GM06990 (cell line): ENCODE results near the gene ENKD1.

Experiments
- DNase-seq: peaks from one replicate; pipeline ENCODE4 v3.0.0-alpha.2; 2011; ENCODE audit not compliant: insufficient read length; ENCODE audit errors: extremely low read depth
- H3K27me3 ChIP-seq: replicated peaks from 2 replicates; pipeline ENCODE4 v1.6.0; 2011; ENCODE audit warnings: low read length; ENCODE audit not compliant: control insufficient read depth, insufficient read depth
- H3K36me3 ChIP-seq: 2 replicates; pipeline ENCODE4 v1.5.1; 2011; ENCODE audit warnings: low read length; ENCODE audit not compliant: control insufficient read depth, insufficient read depth
- H3K4me3 ChIP-seq: replicated peaks from 2 replicates; pipeline ENCODE4 v1.5.1; 2011; ENCODE audit warnings: low read depth, mild to moderate bottlenecking, control low read depth, low read length
- TF ChIP-seq, protein P1 (sequence below): IDR thresholded peaks from 2 replicates; pipeline ENCODE4 v1.5.1; 2011; ENCODE audit warnings: low read length, control low read depth, mild to moderate bottlenecking, inconsistent platforms; ENCODE audit not compliant: insufficient read depth, poor library complexity, severe bottlenecking

ENKD1 gene

GRCh38 chr16:67644038-67644437 is 22.5 kb downstream of the ENKD1 start:
- TF ChIP-seq, protein P1, sequence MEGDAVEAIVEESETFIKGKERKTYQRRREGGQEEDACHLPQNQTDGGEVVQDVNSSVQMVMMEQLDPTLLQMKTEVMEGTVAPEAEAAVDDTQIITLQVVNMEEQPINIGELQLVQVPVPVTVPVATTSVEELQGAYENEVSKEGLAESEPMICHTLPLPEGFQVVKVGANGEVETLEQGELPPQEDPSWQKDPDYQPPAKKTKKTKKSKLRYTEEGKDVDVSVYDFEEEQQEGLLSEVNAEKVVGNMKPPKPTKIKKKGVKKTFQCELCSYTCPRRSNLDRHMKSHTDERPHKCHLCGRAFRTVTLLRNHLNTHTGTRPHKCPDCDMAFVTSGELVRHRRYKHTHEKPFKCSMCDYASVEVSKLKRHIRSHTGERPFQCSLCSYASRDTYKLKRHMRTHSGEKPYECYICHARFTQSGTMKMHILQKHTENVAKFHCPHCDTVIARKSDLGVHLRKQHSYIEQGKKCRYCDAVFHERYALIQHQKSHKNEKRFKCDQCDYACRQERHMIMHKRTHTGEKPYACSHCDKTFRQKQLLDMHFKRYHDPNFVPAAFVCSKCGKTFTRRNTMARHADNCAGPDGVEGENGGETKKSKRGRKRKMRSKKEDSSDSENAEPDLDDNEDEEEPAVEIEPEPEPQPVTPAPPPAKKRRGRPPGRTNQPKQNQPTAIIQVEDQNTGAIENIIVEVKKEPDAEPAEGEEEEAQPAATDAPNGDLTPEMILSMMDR: no peak
- Histone ChIP-seq H3K36me3 (peaks cover 19% of the 10 kb centered on the region), H3K27me3 (no peaks in the 10 kb centered on the region), H3K4me3 (no peak overlapping the region)
- no peak for DNase-seq

GRCh38 chr16:67641779-67642708 is 24.5 kb downstream of the ENKD1 start:
- Histone ChIP-seq H3K4me3 (no peak overlapping the region), H3K36me3 (peaks cover 8% of the 10 kb centered on the region), H3K27me3 (no peaks in the 10 kb centered on the region)
- TF ChIP-seq, protein P1: no peak
- peak; percentile 12 for DNase-seq

GRCh38 chr16:67637625-67638024 is 28.9 kb downstream of the ENKD1 start:
- H3K4me3 ChIP-seq: no peak overlapping the region
- TF ChIP-seq, protein P1: no peak
- H3K36me3 ChIP-seq: peaks cover 6% of the 10 kb centered on the region
- H3K27me3 ChIP-seq: no peaks in the 10 kb centered on the region
- no peak for DNase-seq

DNA sequence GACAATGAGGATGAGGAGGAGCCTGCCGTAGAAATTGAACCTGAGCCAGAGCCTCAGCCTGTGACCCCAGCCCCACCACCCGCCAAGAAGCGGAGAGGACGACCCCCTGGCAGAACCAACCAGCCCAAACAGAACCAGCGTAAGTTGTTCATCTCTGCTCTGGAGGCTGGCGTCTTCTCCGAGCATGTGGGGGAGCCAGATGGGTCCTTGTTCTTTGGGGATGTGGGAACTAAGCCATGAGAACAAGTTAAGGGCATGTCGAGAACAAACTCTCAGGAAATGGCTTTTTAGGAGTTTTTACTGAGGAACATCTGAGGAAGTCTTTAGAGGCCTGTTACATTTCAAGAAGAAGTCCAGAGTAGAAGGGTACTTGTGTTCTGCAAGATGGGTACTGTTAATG is 29.8 kb downstream of the ENKD1 start:
- Histone ChIP-seq H3K36me3 (peaks cover 10% of the 10 kb centered on the region), H3K4me3 (no peak overlapping the region)

DNA sequence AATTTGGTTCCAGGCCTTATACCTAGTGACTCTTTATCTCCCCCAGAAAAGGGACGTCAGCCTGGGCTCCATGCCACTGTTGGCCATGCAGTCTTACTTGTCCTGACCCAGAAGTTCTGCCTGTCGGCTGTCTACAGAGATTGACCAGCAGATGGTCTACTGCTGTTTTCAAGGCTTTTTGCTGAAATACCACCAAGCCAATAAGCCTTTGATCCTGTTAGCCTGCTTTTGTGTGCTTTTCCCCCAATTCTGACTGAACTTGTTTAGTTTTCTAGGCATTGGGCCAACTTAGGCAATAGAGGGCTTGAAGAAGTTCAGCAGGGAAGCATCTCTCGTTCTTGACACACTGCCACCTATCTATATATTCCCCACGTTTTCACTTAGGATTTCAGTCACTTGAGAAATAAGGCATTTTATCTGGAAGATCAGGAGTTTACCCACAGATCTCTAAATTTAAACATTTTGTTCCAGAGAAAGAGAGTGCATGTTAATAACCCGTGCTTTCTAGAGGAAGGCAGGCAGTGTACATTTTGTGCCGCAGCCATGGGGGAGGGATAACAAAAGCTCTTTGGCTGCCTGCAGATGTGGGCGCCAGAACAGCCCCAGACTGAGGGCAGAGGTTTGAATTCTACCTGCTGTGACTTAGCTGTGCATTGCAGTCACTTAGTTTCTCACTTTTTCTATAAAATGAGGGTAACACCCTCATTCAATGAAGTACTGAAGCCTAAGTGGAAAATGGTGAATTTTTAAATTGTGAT is 34.0 kb downstream of the ENKD1 start:
- TF ChIP-seq, protein P1: no peak
- H3K36me3 ChIP-seq: peaks cover 14% of the 10 kb centered on the region
- no peak for DNase-seq
- H3K27me3 ChIP-seq: no peaks in the 10 kb centered on the region
- no peak overlapping the region for H3K4me3 ChIP-seq

More for the DNA sequence above, 29.8 kb downstream of the ENKD1 start:
- H3K27me3 ChIP-seq: no peaks in the 10 kb centered on the region
- DNase-seq: no peak
- TF ChIP-seq, protein P1: no peak
